Activated T-cell treated with anti-CD3 and anti-CD28 coated beads for 1 hour (primary cell): ENCODE measurements around the gene PLEKHG7.
"Not testable (repeated sequence)": the region's sequence is repeated elsewhere in the genome, so short reads cannot be mapped to it uniquely, and the experiment has no call there.

Experiments used
- DNase-seq: peaks from one replicate; pipeline ENCODE4 v3.0.0-alpha.2; 2020; ENCODE audit warnings: low read depth

The PLEKHG7 gene, protein sequence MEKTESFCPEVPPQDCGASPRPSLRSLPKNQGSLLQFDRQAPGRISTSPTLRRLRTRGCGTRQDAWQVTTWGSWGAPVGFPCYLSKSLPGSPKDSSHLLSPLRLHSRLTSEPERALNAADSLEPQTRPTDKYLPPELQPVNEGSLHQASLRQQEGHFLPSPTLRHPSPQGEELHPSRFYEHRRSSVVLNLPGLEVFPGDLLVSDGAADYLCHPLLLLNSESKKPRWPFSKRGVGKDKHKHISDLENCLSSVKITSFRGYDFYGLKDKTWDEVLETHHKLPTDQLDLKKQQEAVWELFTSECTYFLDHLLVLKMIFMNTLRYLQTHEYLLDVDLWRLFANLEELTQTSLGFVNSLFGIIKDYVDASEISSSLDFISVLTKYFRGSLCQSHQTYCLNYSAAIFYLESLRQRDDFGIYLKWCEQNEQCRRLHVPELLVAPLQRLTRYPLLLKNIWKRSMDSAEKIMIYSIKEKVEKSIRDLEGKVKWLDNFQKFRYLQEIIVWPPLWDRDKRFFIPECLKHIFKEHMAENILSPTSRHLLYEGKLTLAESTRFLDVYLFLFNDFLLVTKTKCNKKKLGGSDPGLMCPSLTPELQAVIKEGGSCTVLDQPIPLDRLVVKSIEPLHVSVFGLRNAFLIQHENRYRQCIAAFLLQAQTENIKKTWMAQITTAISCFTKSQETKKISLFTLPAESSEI

DNA sequence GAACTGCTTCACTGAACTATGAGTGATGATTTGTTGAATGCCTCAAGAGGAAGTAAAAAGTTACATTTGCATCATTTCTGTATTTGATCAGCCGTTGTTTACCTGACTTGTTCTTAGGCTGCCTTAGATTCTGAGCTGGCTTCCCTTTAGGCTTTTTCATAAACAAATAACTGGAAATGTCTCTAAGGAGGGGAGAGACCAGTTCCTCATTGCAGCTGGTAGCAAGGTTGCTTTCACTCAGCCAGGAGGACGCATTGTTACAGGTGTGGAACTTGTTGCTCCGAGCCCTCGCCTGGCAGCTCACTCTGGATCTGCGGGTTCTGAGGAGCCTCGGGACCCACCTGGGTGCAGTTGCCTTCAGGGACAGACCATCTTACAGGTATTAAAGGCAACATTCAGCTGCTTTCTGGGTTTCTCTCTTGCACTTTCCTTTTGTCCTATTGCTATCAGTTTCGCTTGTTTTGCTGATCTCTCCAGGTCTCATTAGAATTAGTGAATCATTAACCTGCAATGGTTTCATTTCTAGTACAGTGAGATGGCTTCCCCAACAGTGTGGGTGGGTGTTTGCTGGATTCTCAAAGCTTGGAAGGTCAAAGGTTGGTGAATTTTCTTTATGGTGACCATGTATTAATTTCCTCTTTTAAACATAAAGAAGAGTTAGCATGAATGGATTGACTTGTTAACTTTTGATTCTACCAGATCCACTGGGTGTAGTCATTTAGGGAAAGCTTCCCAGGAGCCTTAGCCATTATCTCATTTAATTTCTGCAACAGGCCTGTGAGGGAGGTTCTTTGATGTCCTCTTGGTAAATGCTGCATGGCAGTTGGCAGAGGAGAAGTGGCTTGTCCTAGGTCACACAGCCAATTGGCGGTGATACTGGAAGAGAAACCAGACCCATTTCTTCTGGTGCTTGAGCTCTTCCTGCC is at the start of gene PLEKHG7:
PLEKHG7 (plus strand) TSS at position 236 of the 926 bp plus-strand sequence. CDS start 3,643 bp downstream, outside the sequence.
- DNase-seq = no peak

DNA sequence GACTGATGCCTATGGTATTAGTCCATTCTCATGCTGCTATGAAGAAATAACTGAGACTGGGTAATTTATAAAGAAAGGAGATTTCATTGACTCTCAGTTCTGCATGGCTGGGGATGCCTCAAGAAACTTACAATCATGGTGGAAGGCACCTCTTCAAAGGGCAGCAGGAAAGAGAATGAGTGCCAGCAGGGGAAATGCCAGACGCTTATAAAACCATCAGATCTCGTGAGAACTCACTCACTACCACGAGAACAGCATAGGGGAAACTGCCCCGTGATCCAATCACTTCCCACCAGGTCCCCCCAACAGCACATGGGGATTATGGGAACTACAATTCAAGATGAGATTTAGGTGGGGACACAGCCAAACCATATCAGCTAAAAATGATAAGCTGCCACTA is 48.5 kb upstream of the PLEKHG7 start:
- DNase-seq = not testable (repeated sequence)

DNA sequence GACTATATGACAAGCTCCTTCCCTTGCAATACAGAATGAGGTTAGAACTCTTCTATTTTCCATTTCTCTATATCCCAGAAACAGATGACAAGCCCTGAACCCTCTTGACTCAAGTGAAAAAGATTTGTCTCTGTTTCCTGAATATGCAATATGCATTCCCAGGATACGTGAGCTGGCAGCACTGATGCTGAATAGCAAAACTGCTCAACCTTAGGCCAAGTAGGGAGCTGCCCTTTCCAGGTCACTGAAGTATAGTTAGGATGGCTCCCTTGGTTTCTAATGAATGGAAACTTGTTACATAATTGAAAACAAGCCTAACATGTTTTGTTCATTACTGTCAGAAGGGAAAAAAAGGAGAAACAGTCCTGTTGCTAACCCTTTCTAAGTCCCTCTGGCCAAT is 47.9 kb upstream of the PLEKHG7 start:
- DNase-seq = no peak

DNA sequence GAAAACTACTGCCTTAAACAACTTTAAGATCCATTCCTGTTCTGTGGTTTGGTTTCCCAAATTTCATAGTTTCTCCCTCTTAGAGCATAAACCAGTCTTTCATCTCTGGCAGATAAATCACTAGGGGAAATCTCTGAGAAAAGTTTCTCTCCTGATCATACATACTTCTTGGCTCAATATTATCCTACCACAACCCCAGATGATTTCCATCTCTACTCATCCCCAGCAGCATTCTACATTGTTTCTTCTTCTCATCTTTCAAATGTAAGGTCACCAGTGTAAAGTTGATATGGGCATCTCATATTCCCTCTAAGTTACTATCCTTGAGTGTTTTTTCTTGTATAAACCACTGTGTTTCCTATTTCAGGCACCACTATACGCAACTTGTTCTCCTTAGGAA is 45.9 kb upstream of the PLEKHG7 start:
- DNase-seq = no peak

DNA sequence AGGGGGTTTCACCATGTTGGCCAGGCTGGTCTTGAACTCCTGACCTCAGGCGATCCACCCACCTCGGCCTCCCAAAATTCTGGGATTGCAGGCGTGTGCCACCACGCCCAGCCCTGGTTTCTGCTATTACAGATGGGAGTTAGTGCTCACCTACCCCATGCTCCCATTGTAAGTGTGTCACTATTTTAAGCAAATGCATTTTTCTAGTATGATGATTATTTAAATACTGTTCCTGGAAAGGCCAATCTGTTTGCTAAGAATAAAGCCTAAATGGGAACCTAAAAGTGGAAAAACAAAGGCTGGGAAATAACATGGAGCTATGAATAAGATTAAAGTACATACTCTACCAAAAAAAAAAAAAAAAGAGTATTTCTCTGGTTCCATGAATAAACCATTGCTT is 45.0 kb upstream of the PLEKHG7 start:
- no peak for DNase-seq

DNA sequence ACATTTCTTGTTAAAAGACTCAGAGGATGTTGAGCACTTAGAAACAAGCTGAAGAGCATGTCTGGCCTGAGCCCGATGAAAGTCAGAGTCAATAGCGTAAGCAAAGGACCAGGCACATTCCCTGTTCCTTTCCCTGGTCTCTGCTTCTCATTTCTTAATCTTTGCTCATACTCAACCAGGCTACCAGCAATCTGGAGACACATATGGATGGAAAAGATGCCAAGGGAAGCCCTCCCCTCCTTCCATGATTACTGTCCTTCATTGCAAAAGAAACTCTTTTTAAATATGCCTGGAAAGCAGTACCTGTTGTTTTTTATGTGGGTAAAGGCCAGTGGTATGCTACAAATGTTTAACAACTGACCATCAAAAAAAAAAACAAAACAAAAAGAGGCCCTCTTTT is 44.2 kb upstream of the PLEKHG7 start:
- DNase-seq = no peak

DNA sequence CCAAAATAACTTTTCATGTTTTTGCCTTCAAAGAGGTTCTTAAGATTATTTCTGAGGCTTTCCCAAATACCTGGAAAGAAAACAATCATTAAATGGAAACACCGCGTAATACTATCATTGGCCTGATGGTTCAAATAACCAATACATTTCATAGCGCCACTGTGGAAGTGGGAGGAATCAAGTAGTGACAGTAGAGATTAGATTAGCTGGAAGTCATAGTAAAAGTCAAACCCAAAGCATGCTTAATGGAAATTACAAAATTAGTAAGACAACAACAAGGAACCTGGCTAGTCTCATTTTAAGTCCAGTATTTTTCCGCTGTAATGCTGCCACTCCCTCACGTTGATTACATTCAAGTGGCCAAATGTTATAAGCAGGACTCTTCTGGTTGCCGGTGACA is 41.5 kb upstream of the PLEKHG7 start:
- DNase-seq = no peak

DNA sequence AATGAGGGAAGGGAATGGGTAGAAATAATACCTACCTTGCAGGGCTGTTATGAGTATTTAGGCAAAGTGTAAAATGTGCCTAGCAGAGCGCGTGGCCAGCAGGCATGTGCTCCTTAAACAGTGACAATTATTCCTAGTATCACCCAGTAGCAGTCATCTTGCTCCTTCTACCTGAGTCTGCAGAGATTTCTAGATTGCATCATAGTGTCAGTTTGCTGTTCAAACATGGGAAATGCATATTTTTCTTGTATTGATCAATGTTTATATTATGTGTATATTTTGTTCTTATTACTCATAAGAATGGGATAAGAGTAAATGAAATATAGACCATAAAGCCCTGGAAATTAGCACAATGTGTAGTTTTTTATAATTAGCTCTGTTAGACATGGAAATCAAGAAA is 37.3 kb upstream of the PLEKHG7 start:
- no peak for DNase-seq

DNA sequence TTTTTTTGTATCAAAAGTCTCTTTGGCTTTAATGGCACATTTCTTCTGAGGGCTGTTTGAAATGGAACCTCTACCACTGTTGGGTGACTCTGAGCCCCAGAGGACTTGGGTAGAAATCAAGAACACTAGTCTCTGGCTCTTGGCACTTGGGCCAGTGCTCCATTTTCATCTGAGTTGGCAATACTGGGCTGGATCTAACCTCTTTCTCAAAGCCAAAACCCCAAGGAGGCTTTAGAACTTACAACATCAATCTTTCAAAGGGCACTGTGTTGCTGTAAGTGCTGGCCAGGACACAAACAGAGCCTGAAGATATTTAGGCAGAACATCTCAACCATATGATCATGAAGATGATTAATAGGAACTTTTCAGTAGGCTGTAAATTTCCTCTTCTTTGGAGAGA is 34.0 kb upstream of the PLEKHG7 start:
- no peak for DNase-seq

DNA sequence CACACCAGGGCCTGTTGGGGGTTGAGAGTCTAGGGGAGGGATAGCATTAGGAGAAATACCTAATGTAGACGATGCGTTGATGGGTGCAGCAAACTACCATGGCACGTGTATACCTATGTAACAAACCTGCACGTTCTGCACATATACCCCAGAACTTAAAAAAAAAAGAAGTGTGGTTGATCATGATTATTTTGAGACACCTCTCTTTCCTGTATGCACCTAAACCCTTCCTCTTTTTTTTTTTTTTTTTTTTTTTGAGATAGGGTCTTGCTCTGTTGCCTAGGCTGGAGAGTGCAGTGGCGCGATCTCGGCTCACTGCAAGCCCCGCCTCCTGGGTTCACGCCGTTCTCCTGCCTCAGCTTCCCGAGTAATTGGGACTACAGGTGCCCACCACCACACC is 31.3 kb upstream of the PLEKHG7 start:
- DNase-seq = not testable (repeated sequence)

DNA sequence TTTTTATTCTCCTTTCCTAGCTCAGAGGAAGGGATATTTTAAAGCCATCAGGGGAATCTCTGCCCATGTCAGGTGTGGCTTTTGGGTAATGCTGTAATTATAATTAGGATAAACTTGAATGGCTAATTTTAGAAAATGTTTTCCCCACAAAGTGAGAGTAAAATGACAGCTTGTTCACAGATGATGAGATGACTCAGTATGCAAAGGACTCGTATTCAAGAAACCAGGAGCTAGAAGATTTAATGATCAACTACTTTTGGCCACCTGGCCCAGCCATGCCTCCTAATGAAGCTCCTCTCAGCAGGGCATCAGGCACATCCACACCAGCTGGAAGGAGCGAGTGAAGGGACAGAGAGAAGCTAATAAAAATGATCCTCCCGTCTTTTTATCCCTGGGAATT is 29.0 kb upstream of the PLEKHG7 start:
- no peak for DNase-seq

DNA sequence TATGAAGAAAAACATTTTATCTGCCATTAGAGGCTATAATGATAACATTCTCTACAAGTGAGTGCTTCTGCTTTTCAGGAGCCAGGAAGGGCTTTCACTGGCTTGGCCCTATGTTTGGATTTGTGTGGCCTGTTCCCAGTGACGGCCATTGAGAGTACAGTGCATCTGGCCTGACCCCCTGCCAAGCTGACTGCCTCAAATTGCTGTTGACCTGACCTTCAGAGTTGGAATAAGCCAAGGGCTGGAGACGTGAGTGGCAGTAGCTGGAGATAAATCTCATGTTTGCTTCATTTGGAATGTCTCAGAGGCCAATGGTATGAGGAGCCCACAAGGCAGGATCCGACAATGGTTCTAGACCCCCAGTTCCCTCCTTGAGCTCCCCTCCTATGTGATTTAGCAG is 28.3 kb upstream of the PLEKHG7 start:
- no peak for DNase-seq

DNA sequence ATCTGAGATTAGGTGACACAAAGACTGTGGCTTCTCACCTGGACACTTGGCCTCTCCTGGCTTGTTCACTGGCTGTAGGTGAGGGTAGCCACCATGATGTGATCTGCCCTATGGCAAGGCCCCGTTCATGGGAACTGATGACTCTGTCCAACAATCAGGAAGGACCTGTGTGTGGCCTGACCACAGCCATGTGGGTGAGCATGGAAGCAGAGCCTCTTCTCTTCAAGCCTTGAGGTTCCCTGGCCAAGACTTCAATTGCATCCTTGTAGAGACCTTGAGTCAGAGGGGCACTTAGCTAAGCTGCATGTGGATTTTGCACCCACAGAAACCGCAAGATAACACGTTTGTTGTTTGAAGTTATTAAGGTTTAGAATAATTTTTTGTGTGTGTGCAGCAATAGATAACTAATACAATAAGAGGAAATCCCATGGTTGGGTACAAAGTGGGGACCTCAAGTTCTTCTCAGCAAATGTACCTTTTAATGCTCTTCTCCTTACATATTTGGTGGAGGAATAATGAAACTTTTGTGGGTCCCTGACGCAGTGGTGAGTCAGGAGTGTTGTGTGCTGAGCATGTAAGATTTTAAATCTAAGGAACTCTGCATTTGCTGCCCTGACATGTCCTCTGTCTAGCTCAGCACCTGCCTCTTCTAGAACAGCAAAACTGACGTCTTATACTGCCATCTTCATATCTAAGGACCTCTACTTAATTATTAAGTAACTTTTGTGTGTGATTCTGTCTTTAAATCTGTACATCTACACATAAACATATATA is 27.5 kb upstream of the PLEKHG7 start:
- DNase-seq = no peak

DNA sequence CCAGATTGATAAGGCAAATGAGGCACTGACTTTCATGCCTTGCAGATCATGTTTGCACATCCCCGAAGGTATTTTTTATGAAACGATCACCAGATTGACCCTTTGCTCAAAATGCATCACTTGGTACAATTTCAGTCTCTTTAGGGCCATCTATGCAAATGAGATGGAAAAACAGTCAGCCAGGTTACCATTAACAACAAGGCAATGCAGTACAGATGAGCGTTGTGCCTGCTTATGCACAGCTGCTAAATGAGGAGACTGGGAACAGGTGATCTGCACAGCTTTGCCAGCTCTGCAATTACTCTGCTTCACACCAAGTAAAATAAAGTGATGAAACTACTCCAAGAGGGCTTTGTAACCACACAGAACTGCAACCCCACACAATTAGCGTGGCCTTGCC is 26.1 kb upstream of the PLEKHG7 start:
- no peak for DNase-seq

DNA sequence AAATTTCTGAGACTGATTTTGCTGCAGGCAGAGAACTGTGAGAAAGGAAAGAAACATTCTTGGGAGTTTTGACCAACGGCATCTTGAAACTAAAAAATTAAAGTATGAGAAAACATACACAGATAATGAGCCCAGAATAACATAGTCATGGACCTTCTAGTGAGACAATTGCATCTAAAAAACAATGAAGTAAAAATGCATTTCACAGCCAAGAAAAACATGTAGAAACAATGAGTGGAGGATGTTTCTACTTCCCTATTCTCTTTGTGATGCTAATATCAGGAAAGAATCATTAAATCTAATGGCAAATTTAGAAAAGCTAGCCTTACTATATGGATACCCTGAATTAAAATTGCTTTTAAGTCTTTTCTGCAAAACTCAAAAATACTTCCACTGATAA is 12.2 kb upstream of the PLEKHG7 start:
- no peak for DNase-seq

DNA sequence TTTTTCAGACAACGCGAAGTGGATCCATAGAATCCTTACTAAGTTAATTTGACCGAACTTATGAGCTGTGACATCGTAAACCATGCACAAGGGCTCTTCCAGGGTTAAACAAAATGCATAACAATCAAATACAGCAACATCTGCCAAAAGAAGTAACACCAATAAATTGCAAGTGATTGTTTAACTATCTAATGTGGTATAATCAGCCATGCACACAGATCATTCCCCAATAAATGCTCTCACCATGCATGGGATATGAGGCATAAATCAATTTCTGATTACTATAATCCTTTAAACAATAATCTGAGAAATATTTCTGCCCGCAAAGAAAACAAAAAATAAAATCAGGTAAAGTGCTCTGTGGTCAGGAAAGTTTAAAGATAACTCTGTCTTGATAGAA is 7.7 kb upstream of the PLEKHG7 start:
- DNase-seq = no peak

DNA sequence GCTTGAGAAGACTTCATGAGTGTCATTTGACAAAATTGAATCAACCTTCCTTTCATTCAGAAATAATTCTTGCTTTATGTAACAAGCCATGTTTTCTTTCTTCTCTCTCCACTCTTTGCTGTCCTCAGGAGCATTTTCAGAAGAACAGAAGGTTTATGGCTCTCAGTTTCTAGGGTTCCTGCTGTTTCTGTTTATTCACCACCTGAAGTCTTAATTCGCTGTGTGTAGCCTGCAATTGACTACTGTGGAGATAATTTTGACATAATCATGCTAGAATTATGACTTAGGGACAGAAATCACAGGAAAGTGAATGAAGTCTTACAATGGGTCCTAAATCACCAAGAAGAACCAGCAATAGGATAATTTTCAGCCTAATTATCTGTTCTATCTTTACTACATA is 7.2 kb upstream of the PLEKHG7 start:
- no peak for DNase-seq

DNA sequence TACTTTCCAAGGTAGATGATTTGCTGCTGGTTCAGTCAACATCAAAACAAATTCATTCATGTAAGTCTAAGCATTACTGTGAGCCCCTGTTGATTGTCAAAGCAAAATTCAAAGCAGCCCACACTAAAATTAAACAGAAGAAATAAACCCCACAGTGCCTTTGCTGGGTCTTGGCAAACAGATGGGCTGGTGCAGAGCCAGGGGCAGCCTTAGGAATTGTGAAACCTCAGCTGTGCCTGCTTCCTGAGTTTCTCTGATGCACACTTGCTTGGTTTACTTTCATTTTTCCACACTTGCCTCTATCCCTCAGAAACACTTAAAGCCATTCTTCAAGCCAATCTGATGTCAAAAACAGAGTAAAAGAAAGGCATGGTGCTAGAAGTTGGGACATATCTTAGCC is 6.6 kb upstream of the PLEKHG7 start:
- no peak for DNase-seq

DNA sequence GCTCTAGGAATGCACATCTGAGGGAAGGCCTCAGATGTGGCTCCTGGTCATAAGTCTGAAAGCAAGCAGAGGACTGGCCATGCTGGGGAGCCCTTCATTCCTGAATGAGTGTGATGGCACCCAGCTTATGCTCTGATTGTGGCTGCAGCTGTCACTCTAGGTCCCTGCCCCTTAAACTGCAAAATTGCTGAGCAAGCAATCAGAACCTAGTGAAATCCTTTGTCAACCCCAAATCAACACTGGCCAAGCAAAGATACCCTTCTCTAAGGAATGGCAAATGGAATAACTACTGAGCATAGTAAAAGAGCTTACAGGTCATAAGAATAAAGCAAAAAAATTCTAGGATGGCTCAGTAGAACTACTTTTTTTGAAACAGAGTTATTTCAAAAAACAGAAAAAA is 4.3 kb upstream of the PLEKHG7 start:
- DNase-seq = no peak

DNA sequence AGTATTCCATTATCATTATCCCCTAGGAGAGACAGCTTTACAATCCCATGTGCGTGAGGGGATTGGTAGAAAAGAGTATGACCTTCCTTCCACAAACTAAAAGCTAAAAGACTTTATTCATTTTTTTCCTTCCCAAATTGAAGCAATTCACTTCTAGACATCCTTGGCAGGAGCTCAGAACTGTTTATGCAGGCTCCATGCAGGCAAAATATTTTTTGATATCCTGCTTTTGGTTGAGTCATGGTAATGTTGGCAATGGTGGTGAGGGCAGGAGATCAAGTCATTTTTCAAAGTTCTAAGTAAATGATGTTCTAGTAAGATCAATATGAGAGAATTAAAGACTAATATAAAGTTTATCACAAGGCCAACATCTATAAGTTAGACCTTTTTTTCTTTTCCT is 1.3 kb upstream of the PLEKHG7 start:
- no peak for DNase-seq

DNA sequence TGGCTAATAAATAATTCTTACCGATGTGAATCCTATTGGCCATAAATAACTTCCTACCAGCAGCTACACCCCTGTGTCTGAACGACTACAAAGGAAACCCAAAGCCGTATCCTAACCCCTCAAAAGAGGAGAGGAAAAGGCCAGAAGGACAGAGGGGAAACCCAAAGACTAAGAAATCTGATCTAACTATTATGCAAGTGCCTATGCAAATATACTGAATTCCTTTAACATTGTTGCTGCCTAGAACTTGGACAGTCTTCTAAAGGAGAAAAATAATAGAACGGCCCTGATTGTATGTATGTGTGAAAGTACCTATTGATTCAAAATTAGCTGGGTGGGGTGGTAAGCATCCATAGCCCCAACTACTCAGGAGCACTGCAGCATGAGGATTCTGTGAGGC is 997 bp downstream of the PLEKHG7 start:
- no peak for DNase-seq

DNA sequence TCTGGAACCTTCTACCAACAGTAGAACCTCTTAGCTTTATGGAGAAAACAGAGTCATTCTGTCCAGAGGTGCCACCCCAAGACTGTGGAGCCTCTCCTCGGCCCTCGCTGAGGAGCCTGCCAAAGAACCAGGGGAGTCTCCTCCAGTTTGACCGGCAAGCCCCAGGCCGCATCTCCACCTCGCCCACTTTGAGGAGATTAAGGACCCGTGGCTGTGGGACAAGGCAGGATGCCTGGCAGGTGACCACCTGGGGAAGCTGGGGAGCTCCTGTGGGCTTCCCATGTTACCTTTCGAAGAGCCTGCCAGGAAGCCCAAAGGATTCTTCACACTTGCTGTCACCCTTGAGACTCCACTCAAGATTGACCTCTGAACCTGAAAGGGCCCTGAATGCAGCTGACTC is 3.8 kb downstream of the PLEKHG7 start:
- DNase-seq = no peak
